Purkinje cell (primary cell): ENCODE measurements around the gene ASCC1. TPM values are rescaled to one million over a fixed set of nuclear protein-coding genes. Genes with fewer than 3 reads are reported as not detected.

Experiments used
- polyA plus RNA-seq: library from polyadenylated mRNA; unstranded; fragments of >200 nt; fragmentation: Nextera tagmentation; gene quantifications from 2 replicates; pipeline ENCODE4 v1.2.1, GENCODE V29; 2014

The ASCC1 gene, protein sequence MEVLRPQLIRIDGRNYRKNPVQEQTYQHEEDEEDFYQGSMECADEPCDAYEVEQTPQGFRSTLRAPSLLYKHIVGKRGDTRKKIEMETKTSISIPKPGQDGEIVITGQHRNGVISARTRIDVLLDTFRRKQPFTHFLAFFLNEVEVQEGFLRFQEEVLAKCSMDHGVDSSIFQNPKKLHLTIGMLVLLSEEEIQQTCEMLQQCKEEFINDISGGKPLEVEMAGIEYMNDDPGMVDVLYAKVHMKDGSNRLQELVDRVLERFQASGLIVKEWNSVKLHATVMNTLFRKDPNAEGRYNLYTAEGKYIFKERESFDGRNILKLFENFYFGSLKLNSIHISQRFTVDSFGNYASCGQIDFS
- polyA plus RNA-seq, result 26.6 and 45.9 TPM in 2 replicates

GRCh38 chr10:72215611-72216549, at the start of gene ASCC1, which contains the start of gene ANAPC16:
Gene ASCC1 (minus strand): TSS chr10:72216276. CDS start chr10:72213298, 2,978 bp downstream.
Gene ANAPC16 (plus strand): TSS chr10:72216012. CDS start chr10:72223915, 7,903 bp downstream.

GRCh38 chr10:72087969-72088888, 127.8 kb downstream of the ASCC1 start, which contains the start of gene SPOCK2:
Gene SPOCK2 (minus strand): TSS chr10:72088551. CDS start chr10:72088328, 223 bp downstream.

Other genes with a start within 250 kb of the ASCC1 start
- gene SPOCK2, start 127.7 kb downstream of the ASCC1 start, polyA plus RNA-seq, result 71.1 and 128 TPM in 2 replicates
- 90.7 and 91.8 TPM in 2 replicates for gene ANAPC16, start 264 bp downstream of the ASCC1 start, polyA plus RNA-seq
- 0.55 and 0.98 TPM in 2 replicates for gene DDIT4, start 57.6 kb upstream of the ASCC1 start, polyA plus RNA-seq
- 3.9 and 11.6 TPM in 2 replicates for gene DNAJB12, start 138.6 kb upstream of the ASCC1 start, polyA plus RNA-seq